ENCODE measurements around the gene CUL3.

Gene CUL3

DNA sequence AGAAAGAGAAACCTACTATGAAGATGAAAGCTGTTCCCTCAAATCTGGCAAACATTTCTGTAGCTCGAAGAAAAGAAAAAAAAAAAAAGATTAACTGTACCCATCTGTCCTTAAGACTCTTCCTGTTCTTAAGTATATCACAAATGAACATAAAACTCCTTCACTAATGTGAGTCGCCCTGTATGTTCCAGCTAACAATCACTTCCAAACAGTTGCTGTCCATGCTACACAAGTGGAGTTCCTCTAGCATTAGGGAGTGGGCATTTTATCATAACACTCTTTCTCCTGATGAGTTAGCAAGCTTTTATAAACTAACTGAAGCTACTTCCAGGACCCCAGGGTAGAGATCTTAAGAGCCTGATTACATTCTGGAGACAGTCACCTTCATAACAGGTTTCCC is 5.8 kb downstream of the CUL3 start:
- no peak for DNase-seq

DNA sequence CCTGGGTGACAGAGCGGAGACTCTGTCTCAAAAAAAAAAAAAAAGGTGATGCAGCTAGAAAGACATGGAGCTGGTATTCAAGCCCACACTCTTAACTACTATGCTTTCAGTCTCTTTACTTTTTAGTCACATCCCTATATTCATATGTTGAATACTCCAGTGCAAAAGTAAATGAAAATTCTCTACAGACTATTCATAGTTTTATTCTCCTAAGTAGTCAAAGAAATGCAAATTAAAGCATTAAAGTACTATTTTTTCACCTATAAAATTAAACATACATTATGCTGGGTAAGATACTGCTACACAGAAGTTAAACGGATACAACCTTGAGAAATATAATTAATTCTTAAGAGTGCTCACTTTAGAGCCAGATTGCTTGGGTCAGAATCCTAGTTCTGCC is 7.6 kb downstream of the CUL3 start:
- DNase-seq = no peak

DNA sequence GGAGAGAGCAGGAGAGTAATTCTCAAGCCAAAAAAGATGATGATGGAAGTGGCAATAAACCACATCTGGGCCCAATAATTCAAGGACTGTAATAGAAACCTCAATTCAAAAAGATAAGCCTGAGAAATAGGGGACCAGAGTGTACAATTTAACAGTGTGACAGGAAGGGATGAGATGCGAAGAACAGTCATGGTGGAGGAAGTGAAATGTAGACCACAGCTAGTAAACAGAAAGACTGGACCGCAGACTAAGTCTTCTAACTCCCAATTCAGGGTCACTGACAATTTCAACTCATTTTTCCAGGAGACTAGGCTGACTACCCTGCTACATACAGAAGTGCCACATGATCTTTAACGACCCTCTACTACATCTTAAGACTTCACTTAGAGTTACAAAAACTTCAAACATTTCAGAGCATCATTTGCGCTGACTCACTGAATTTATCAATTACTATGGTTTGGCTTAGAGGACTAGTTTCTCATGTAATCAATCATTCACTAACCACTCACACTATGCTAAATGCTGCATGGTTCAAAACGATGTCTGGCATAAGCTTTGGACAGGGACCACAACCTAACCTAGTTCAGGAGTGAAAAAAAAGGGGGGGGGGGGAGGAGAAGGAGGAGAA is 9.0 kb downstream of the CUL3 start:
- no peak for DNase-seq

DNA sequence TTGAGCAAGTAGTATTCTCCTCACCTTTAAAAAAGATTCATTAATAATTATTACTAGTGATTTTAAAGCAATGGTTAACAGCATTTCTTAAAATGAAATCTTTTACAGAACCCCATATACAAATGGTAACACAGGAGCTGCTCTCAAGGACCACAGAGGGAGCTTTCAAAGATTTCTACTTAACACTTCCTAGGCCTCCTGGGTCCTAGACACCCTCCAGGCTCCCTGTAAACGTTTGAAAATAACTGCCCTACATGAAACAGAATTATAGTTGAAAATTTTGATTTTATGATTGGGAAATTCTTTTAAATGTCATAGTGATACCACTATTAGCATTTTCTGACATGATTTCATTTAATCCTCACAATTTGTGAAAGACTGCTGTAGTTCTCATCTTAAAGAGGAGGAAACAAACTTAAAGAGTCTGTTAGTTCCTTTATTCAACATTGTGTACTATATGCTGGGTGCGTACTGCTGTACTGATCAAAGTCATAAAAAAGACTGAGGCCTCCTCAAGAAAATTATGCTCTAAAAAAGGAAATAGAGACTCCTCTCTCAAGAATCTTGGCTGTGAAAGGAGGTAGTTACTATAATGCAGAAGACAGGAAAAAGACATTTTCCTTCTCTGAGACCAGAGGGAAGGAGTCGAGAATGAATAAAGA is 10.6 kb downstream of the CUL3 start:
- DNase-seq = no peak

DNA sequence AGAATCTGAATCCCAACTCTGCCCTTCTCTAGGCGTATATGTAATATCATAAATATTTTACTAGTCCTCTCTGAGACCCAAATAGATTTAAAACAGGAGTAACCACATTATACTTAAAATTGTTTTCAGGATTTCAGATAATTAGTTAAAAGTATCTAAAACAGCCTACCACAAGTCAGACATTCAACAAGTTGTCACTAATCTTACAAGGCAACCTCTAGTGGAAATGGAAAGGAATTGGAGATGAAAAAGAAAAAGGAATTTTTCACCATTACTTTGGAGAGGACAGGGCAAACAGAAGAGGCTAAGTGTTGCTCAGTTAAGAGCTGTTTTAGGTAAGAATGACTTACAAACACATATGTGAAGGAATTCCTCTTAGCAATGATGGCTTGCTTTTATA is 11.4 kb downstream of the CUL3 start:
- no peak for DNase-seq

- no peak for DNase-seq
These were observed 12.8 kb downstream of the CUL3 start for GRCh38 chr2:224572338-224572737.

DNA sequence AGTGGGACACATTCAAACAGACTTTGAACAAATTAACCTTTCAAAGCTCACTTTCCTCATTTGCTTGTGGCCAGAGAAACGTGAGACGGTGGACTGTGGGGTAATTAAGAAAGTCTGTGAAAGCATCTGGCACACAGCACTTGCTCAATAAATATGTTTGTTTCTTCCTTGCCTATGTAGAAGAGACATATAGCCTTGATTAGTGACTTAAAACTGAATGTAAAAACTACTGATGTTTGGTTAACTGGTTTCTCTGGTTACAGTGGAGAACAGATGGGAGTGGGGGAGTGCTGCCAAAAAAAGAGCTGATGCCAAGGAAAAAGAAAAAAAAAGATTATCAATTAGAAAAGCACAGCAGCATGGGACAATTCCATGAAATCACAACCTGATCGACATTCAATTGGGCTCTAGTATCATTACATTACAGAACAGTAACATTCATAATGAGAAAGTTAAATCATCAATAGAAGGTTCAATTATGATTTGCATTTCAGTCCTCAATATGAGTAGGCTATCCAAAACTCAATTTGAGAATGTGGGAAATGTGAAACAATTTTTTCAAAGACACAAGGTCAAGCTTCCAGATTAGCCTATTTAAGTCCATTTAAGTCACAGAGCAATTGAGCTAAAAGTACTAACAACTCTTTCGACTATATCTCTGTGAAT is 14.7 kb downstream of the CUL3 start:
- DNase-seq = no peak

- no peak for DNase-seq
These were observed 15.5 kb downstream of the CUL3 start for GRCh38 chr2:224569654-224570053.

GRCh38 chr2:224565452-224566035 is 19.6 kb downstream of the CUL3 start:
- no peak for DNase-seq

GRCh38 chr2:224563537-224563936 is 21.6 kb downstream of the CUL3 start:
- no peak for DNase-seq

DNA sequence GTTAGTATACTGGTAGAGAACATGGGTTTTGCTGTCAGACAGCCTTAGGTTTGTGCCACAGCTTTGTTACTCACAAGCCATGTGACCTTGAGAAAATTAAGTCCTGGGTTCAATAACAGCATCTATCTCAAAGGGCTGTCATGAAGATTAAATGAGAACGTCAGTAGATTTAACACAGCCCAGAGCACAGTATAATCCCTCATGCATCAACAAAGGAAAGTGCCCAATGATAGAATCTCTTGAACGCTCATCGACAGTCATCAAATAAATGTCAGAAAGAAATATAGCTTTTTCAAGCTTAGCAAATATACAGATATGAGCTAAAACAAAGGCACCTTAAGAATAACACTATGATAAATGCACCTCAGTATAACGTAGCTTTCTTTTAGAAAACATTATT is 22.3 kb downstream of the CUL3 start:
- DNase-seq = no peak

DNA sequence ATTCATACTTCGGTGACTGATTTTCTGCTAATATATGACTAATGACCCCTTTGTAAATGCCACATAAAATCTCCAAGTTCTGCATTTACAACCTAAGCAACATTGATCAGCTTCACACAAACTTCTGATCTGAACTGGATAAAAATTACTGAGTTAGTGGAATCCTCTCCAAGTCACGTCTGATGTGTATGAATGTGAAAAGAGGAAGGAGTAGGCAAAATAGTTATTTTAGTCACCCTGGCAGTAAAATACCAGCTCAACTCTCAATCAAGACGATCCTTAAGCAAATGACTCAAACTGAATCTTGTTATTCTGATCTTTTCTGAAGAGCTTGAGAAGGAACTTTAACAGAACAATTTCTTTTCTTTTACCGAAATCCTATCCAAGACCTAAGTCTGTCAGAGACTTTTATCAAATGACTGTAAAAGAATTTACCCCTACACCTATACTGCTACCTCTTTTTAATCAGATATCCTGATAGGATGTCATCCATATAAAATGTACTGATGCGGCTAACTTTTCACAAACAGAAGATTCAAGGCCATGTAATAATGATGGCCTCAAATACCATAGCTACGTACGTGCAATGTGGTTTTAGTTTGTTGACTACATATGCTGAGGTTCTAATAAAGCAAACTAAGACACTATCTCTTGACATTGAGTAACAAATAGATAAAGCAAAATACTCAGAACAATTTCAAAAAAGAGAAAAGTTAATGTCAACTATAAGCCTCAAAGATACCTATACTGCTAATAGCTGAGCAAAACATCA is 23.7 kb downstream of the CUL3 start:
- DNase-seq = no peak

DNA sequence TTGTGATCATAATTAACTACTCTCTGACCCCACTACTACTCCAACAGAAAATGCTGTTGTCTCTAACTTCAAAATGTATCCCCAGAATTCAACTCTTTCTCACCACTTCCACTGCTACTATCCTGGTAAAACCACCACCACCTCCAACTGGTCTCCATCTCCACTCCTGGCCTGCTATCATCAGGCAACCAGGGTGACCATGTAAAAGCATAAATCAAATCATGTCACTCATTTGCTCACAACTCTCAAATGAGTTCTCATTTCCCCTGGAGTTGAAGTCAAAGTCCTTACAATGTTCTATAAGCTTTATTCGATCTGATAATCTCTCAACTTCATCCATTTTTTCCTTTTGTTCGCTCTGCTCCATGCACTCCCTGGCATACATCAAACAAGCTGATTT is 24.6 kb downstream of the CUL3 start:
- no peak for DNase-seq

DNA sequence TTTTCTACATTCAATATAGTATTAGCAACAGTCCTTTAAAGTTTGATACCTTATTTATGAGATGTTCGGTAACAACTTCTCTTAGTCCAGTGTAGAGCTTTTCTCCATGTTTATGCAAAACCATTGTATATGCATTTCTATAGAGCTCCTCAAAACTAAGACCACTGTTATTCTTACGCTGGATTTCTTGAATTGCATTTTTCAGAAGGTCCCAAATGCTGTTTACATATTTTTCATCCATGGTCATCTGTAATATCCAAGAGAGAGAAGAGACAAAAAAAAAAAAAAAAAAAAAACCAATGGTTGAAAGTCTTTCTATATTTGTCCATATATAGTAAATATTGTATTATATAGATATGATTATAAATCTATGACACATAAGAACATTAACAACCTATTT is 27.6 kb downstream of the CUL3 start:
- DNase-seq = no peak

DNA sequence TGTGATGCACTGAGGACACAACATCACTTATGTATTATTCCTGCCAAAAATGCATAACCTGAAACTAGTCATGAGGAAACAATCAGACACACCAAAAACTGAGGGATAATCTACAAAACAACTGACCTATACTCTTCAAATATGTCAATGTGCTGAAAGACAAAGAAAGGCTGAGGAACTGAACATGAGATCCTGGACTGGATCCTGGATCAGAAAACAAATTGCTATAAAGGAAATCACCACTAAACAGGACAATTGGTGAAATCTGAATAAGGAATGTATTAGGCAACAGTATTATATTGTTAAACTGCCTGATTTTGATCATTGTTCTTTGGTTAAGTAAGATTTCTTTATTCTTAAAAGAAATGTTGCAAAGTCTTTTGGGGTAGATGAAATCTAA is 28.8 kb downstream of the CUL3 start:
- no peak for DNase-seq

GRCh38 chr2:224555823-224556366 is 29.3 kb downstream of the CUL3 start:
- no peak for DNase-seq

- DNase-seq = no peak
These were observed 32.4 kb downstream of the CUL3 start for GRCh38 chr2:224552771-224553170.

DNA sequence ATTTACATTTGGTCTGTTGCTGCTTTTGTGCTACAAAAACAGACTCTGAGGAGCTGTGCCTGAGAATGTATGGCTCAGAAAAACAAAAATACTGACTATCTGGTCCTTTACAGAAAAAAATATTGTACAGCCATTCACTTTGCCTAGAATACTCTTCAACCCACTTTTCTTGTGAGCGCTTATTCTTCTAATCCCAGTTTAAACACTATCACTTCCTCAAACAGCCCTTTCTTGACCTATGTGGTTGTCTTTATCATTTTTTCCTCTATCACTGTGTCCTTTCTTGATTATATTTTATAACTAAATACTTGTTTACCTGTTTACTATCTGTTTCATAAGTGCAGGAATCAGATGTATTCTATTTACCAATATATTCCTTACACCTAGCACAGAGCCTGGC is 33.5 kb downstream of the CUL3 start:
- no peak for DNase-seq

DNA sequence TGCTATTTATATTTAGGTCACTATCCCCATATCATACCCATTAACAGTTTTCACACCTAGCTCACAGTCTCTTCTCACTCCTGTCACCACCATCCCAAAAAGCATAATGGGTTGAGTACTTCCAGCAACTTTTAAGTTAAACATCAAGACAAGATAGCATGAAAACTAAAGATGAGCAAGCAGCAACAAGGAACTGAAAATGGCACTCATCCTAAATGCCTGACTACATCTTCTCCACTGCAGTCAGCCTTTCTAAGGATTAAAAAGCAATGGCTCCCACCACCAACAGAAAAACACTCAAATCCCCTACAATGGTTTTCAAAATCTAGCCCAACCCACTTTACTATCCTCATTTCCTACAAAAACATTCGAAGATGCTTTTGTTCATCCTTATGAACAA is 38.2 kb downstream of the CUL3 start:
- no peak for DNase-seq

DNA sequence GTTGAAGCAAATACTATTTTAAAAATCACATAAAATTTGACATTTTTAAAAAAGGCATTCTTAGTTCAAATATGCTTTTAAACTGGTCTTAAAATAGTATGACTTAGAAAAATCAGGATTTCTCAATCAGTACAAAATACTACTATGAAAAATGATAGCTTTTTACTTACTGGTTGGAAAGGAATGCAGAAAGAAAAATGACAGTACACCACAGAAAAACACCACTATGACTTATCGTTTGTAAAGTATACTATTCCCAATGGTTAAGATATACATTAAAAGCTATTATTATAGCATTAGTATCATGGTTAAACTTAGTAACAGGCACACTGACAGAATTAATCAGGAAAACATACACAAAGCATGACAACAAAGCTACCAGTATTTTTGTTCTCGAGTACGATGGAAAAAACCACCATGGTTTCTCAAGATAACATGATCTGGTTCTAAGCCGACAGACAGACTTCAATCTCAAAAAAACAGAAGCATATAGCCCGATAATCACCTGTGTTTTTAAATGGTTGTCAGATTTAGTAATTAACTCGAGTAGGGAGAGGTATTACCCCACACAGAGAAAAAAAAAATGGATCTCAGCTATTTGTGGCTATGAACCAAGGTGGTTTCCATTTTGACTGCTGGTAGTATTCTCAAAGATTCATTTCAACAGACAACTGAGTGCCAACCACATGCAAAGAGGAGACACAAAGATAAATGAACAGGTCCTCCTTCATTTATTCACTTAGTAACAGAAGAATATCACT is 39.1 kb downstream of the CUL3 start:
- DNase-seq = no peak

GRCh38 chr2:224543939-224544338 is 41.2 kb downstream of the CUL3 start:
- no peak for DNase-seq

- no peak for DNase-seq
These were observed 46.5 kb downstream of the CUL3 start for GRCh38 chr2:224538561-224539138.

Measured in NCI-H1436 (cell line).